NCI-H1417 treated with DMSO at 0.1 percent for 48 hours (cell line): ENCODE results near the gene TPCN2.

Experiments
- DNase-seq: peaks from one replicate; lab custom pipeline; 2025; lab: John Stamatoyannopoulos, UW

TPCN2 gene

DNA sequence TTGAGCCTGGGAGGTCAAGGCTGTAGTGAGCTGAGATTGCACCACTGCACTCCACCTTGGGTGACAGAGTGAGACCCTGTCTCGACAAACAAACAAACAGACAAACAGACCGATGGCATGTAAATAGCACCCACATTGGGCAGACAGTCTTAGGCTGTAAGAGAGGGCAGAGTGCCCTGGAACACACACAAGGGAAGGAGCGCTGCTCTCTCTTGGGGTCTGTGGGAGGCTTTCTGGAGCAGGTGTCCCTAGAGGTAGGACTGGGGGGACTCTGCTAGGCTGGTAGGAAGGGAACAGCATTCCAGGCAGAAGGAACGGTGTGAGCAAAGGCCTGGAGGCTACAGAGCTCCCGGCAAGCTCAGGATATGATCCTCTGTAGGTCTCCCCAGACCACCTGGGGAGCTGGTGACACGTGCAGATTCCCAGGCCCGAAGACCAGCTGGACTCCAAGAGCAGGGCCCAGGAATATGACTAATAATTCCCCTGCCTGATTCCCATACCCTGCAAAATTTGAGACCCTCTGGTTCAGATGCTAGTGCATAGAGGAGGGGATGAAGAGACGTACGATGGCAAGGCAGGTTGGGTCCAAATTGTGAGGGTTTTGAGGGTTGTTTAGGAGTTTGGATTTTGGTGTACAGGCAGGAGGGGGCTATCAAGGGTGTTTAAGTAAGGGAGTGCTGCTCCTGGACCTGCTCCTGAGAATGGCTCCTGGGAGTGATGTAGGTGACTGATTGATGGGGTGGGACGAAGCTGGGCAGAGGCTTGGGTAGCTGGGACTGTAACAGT is 118.6 kb downstream of the TPCN2 start:
- DNase-seq = no peak

DNA sequence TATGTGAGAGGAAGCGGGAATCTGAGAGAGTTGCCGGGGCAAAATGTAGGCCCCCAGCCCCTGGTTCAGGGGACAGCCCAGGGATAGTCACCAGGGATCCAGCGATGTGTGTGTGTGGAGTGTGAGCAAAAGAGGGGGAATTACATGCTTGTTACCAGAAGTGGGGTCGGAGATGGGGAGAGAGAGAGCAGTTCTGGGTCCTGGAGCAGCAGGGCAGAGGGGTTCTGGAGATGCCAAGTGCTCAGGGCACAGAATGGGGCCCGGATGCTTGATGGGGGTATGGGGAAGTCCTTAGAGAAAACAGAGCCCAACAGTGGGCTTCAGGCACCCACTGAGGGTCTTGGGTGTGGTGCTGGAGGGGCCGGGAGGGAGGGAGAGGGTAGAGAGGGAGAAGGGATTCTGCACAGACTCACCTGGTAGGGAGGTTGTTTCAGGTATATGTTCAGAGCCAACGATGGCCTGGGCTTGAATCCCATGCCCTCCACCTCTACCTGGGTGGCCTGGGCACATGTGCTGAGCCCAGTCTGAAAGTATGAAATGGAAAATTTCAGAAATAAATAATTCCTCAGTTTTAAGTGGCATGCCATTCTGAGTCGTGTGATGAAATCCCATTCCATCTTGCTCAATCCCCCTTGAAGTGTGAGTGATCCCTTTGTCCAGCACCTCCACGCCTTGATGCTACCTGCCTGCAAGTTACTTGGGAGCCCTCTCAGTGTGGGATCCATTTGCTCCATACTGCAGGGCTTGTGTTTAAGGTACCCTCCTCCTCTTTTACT is 119.4 kb downstream of the TPCN2 start:
- no peak for DNase-seq

DNA sequence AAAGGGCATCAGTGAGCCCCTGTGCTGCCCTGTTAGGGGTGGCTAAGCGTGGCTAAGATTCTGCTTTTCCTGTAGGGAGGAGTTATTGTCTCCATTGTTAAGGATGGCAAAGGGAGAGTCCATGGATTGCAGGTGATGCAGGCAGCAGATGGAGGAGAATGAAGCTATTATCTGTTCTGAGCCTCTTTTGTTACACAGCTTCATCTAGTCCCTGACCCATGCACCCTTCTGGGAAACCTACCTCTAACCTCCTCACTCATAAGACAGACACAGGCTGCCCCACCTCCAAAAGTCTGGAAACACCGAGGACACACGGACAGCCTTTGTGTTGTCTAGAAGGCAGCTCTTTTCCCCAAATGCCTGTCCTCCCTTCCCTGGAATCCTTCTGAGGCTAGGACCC is 120.7 kb downstream of the TPCN2 start:
- no peak for DNase-seq

DNA sequence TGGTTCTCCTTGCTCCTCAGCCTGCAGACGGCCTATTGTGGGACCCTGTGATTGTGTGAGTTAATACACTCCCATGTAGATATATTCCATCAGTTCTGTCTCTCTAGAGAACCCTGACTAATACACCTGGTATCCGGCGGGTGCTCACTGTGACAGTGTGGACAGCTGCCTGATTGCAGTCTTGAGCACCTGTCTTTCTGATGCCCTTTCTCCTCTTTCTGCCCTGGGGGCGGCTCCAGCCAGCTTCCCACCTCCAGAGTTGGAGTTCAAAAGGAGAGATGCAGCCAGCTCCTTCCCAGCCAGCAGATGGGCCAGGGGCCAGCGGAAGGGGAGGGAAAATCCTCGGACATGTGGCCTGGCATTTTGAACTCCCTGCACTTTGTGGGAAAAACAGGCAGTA is 122.0 kb downstream of the TPCN2 start:
- no peak for DNase-seq

DNA sequence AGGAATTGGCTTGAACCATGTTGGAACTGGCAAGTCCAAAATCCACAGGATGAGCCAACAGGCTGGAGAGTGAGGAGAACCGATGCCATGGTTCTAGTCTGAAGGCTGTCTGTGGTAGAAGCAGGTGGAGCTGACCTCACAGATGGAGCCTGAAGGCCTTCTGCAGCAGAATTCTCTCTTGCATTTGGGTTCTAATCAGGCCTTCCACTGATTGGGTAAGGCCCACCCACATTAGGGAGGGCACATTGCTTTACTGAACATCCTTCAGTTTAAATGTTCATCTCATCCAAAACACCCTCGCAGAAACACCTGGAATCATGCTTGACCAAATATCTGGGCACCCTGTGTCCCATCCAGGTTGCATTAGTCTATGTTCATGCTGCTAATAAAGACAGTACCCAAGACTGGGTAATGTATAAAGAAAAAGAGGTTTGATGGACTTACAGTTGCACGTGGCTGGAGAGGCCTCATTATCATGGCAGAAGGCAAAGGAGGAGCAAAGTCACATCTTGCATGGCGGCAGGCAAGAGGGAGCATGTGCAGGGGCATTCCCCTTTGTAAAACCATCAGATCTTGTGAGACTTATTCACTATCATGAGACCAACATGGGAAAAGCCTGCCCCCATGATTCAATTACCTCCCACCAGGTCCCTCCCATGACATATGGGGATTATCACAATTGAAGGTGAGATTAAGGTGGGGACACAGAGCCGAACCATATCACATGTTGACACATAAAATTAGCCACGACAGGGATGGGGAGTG is 122.9 kb downstream of the TPCN2 start:
- no peak for DNase-seq

DNA sequence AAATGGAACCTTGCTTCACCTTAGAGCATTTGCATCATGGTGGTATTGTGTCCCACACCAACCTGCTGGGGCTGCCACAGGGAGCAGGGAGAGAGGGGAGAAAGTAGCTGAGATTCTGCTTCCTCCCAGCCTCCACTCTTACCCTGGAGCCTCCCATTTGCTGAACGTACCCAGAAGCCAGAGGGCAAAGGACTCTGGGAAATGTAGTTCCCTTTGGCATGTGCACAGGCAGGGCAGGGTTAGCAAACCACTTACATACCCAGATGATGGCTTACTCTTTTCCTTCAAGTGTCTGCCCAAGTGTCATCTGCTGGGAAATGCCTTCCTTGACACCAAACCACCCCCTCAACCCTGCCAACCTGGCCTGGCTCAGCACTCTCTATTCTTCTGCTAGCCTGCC is 123.9 kb downstream of the TPCN2 start:
- DNase-seq = no peak

DNA sequence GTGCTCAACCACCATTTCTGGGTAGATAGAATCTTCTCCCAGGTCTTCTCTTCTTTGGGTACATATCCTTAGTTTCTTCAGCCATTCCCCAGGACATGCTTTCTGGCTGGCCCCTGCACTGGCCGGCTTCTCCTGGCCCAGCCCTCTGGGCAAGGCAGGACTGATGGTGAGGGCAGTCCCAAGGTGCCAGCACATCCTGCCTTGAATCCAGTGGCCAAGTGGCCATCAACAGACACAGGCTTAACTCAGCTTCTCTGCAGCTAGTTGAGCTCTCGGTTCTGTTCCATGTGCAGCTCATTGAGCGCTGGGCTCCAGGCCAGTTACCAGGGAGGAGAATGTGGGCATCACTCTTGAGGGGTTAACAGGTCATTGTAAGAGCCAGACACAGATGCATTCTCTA is 124.6 kb downstream of the TPCN2 start:
- DNase-seq = no peak

DNA sequence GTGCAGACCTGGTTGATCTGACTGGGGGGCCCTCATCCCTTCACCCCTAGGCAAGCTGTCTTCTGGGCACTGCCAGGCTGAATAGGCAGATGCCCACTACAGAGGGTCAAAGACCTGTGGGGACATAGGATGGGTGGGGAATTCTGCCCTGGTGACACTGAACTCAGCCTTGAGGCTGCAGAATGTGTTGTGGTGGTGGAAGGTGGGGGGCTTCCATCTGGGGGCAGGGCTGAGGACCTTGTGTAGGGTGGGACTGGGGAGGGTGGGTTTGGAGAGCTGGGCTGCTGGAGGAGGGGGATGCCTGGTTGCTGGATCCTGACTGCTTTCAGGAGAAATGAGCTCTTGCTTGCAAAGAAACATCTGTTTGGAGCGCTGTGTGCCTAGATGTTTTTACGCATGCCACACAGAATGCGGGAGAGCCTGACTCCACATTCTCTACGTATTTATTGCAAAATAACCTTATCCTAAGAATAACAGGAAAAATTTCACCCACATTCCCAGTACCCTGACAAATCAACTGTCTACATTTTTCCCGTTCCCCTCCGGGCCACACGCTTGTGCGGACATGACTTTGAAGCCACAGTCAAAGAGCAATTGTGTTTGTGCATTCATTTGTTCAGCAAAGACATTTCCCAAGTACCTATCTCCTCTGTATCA is 125.3 kb downstream of the TPCN2 start:
- no peak for DNase-seq

DNA sequence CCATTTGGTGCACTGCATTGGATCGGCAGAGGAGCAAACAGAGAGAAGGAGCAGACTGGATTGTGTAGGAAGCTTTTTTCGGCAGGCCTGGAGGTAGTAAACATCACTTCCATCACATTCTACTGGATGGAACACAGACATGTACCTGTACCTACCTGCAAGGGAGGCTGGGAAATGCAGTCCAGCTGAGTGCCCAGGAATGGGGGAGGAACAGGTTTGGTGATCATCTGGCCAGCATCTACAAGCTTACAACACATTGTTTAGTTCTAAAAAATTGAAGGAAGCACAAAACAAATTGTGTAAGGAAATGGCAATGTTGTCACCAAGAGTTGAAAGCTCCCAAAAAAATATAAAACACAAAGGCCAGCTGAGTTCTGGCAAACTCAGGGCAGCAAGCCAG is 126.1 kb downstream of the TPCN2 start:
- DNase-seq = no peak

DNA sequence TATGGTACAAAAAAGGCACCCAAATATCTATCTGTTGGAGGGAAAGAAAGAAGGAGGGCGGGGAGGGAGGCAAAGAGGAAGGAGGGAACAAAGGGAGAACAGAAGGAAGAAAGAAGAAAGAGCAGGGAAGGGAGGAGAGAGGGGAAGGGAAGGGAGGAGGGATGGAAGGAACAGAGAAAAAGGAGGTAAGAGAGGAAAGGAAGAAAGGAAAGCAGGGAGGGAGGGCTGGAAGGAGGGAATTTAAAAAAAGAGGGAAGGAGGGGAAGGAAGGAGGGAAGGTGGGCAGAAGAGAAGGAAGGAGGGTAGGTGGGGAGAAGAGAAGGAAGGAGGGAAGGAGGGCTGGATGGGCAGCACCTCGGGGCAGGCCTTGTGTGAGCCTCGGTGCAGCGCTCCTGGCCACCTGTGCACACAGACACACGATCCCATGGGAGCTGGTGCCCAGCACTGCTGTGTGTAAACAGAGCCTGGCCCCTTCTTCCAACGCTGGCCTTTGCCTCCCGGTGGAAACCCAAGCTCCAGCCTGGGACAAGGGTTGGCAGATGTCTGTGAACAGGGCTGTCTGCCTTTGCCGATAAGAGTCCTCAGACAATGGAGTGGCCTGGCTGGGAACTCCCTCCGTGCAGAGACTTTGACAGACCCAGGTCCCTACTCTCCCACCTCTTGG is 130.2 kb downstream of the TPCN2 start:
- DNase-seq = no peak

DNA sequence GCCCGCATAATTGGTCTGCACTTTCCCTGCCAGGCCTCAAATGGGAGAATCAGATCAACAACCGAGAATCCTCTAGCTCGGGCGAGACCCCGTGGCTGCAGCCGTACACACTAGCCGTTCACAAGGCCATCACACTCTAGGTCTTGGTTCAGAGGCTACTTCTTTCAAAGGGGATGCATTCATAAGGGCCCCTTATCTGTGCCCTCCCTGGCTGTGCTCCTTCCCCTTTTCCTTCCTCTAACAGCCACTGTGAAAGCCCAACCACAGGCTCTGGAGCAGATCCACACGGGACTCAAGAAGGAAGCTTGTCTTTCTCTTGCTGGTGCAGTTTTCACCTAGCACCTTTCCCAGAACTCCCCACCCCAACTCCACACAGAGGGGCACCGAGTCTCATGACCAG is 131.5 kb downstream of the TPCN2 start:
- no peak for DNase-seq

DNA sequence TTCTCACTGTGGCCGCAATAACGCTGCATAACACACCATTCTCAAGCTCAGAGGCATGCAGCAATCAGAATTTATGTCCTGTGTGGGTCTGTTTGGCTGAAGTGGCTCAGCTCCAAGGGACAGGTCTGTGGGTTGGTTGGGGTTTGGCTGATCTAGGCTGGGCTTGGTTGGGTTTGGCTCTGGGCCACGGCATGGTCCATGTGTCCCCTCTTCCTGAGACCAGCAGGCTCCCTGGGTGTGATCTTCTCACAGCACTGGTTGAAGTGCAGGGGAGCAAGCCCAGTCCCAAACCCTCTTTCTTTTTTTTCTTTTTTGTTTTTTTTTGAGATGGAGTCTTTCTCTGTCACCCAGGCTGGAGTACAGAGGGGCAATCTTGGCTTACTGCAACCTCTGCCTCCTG is 132.0 kb downstream of the TPCN2 start:
- no peak for DNase-seq

DNA sequence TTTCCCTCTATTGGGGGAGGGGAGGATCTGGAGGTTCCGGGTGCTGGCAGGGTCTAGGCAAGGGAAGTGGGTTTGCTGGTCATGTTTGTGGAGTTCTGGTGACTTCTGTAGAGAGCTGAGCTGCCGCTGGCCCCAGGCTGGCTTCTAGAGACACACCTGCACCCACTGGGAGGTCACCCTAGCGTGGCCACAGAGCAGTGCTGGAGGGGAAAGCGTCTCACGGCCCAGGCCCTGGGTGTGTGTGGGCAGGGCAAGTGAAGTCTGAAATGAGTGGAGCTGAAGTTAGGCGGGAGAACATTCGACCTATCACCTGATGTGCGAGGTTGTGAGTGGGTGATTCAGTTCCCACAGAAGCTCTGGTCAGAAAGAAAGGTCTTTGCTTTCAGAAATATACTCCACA is 134.9 kb downstream of the TPCN2 start:
- DNase-seq = no peak
